Fibroblast of skin of abdomen (primary cell): ENCODE measurements around the gene LYSMD3.
A peak's percentile ranks its signal among the peaks of the same experiment; 100 is the strongest.

Experiments used
- DNase-seq: peaks from one replicate; pipeline ENCODE4 v3.0.0-alpha.2; 2013

The LYSMD3 gene

DNA sequence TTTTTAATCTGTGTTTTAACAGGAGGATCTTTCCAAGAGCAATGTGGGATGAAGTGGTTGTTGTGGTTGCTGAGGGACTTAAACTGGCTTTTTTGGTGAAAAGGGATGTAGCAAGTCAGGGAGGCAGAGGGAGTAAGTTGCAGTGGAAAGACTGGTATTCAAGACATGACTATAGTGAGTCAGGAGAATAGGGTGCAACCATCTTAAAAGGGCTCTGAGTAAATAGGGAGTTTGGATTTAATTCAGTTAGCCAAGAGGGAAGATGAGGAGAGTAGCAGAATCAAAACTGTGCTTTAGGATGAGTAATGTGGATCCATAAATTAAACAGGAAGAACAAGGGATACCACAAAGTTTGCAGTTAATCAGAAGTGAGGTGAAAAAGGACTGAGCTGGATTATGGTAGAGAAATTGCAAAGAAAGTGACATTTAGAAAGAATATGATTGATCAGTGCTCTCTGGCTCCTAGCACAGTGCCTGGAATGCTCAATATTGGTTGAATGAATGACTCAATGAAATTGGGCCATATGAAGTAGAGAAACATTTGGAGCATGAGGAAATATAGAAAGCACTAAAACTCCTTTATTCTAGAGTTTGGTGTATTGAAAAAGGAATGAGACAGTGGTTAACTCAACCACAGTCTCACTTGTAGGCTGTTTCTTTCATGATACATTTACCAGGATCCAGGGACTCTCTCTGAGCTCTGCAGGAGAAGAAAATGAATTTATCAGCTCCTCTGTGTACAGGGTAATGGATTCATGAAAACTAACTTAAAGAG, 49.6 kb downstream of the LYSMD3 start:
- peak; percentile 52 for DNase-seq

DNA sequence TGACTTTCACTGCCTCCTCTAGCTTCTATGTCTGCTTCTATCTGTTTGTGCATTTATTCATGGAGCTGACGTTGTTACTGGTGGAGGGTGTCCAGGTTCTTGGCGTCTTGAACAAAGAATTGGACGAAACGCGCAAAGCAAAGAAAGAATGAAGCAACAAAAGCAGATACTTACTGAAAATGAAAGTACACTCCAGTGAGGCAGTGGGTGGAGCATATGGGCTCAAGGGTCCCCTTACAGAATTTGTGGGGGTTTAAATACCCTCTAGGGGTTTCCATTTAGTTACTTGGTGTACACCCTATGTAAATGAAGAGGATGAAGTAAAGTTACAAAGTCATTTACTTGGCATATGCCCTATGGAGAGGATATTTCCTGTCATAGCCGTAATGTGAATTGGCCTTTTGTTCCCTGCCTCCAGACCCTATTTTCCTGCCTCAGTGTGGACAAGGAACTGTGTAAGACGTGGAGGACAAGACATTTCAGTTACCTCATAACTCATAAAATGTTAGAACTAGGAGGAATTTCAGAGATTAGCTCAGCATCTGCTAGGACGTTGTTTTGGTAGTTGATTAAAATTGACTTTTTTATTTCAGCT, 51.7 kb downstream of the LYSMD3 start:
- DNase-seq, result no peak

DNA sequence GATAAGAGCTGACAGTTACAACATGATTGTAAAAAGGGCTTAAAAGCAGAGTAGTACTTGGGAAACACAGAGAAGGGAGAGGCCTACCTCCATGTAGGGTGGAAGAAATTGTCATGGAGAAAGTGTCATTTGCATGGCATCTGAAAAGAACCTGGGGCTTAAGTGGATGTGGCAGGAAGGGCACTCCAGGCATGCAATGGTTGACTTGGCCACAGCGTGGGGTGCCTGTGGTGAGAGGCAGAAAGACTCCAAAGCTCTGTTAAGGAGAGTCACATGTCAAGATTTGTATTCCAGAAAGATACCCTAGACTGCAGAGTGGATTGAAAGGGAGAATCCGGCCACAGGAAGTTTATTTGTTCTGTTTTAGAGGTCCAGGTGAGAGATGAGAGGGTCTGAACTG, 52.3 kb downstream of the LYSMD3 start:
- DNase-seq, result no peak

DNA sequence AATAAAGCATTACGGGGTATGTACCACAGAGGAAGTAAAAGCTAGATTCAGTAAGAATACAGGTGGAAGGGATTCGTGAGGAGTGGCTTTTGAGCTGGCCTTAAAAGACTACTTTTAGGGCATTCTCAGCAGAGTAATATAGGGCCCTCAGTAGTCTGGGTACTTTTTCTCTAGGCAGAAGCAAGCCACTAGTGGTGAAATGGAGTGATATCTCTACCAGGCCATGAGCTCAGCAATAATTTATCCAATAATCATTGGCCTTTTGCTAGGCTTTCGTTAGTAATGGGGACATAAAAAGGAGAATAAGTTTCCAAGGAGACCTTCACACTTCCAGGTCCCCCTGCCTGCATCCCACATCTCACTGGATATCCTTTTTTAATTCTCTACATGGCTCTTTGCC, 53.0 kb downstream of the LYSMD3 start:
- no peak for DNase-seq

DNA sequence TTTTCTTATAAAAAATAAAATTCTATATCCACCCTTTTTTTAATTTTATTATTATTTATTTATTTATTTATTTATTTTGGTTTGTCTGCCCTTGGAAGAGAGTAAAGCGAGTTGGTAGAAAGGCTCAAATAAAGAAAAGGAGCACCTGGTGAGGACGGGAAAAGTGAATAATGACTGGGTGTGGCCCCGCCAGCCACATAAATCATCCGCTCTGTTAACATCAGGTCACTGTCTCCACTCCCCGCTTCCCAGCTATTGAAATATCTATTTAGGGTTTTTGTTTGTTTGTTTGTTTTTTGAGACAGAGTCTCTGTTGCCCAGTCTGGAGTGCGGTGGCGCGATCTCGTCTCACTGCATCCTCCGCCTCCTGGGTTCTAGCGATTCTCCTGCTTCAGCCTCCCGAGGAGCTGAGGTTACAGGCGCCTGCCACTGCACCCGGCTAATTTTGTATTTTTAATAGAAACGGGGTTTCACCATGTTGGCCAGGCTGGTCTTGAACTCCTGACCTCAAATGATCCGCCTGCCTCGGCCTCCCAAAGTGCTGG, 53.9 kb downstream of the LYSMD3 start:
- DNase-seq, result no peak

DNA sequence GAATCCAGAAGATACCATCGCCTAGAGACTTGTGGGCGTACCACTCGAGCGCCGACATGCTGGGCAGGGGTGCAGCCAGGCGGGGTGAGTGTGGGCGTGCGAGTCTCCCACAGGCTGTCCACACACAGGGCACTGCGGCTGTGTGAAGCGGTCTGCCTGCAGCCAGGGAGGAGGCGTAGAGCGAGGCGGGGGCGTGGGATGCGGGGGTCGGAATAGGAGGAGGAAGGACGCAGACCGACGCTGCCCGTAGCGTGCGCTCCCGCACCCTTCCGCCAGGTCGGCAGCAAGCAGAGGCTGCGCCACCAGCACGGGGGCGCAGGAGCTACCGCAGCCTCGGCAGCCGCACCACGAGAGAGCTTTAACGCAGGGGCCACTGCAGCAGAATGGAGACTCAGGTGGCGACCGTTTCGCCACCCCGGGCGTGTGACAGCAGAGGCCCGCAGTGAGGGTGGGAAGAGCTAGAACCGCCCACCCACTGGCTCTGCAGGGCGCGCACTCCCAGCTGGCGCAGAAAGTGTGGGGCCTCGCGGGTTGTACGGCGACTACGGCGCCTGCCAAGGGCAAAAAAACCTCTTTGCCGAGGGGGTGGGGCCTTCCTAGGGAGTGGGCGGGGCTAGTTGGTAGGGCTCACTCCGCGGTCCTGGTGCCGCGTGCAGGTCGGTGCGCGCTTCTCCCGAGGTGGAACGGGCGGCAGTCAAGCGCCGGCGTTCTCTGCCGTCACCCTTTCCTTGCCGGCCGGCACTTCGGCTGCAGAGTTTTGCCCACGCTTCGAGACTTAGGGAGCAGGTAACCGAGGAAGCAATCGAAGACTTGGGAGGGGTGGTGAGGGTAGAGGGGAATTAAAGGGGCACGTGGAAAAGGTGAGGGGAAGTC, 54.9 kb downstream of the LYSMD3 start, which contains the start of the genes MBLAC2 and POLR3G:
TSS of gene MBLAC2 (minus strand) at position 537 of the 873 bp plus-strand sequence. CDS start at position 58, 479 bp downstream.
TSS of gene POLR3G (plus strand) at position 630 of the 873 bp plus-strand sequence. CDS start 10,704 bp downstream, outside the sequence.
- peak; percentile 91 for DNase-seq

DNA sequence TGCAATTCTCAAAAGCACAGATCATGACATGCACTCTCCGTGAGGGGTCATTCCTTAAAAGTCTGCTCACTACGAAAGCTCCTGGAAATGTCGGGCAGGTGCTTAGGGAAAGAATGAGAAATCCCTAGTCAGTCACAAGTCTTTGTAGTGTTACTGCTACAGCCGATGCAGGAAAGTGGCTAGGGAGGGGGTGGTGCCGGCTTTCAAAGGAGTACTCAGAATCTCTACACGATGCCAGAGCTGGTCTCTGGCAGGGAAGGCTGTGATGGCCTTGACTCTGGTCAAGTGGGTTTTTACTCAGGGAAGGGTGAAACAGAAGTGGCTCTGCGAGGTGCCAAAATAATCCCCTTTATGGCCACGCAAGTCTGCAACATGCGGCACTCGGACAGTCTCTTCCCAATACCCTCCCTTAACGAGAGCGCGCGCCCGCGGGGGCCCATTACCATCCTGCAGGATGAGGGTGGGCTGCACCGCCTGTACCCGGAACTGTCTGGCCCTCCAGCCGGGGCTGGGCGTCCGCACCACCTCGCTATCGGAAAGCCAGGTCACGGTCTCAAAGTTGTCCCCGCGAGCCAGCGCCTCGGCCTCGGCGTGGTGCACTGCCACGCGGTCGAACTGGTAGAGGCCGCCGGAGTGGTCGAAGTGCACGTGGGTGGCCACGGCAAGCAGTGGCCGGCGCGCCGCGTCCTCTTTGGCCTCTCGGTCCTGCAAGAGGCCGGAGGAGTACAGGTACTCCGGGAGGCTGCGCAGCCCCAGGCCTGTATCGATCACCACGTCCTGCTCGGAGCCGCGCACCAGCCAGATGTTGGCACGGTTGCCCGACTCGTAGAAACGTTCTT, 55.8 kb downstream of the LYSMD3 start:
- DNase-seq, result no peak

DNA sequence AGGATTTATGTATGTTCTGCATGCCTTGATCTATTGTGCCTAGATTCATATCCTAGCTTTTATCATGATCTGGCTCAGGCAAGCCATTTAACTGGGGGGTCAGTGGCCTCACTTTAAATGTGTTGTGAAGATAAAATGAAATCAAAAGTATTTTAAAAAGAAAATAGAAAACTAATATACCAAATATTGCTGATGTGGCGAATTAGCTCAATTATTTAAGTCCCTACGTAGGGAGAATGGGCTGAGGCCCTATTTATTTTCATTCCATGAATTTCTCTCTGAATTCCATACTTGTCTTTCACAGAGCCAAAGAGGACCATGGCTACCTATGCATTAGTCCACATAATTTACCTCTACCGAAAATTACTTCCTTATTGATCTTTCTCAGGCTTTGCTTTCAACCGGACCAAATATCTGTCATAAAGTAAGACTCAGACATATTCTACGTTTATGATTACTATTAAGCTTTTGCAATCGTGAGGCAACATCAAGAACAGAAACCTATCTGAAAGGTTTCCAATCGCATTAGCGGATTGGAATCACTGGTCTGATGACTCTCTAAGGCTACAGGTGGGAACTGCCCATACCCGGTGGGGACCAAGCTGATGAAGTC, 56.5 kb downstream of the LYSMD3 start:
- DNase-seq, result no peak
